GM12878 (cell line): ENCODE data around the gene TMEM18. TPM values are rescaled to one million over a fixed set of nuclear protein-coding genes. Genes with fewer than 3 reads are reported as not detected.

Experiments used
- ATAC-seq: fragments of 200-7000 bp; cut with Tn5 transposase; 3 replicates; pipeline ENCODE4 v1.9.1; 2020; ENCODE audit warnings: mild to moderate bottlenecking, moderate library complexity
- BruUV-seq: library from RNA; stranded (reverse); fragments of 400-500 nt; replicated peaks from 2 replicates; lab custom pipeline; 2021; lab: Mats Ljungman, UMichigan
- CTCF ChIA-PET: fragments of 300-600 bp; sonication (Branson Sonifier 250); formaldehyde crosslinking; extraction: SDS; loops from one replicate; lab custom pipeline; 2021; ENCODE audit warnings: inconsistent platforms; lab: Yijun Ruan, JAX
- POLR2A ChIA-PET: fragments of 350-600 bp; formaldehyde crosslinking; extraction: SDS; loops from one replicate; lab custom pipeline; 2021; ENCODE audit warnings: inconsistent platforms; lab: Charles Lee
- RAD21 ChIA-PET: fragments of 300-600 bp; sonication (Branson Sonifier 250); formaldehyde crosslinking; loops from one replicate; lab custom pipeline; 2023; ENCODE audit warnings: antibody characterized with exemption; ENCODE audit not compliant: unreplicated experiment; lab: Charles Lee
- SMC1A ChIA-PET: fragments of 300-600 bp; sonication (Branson Sonifier 250); formaldehyde crosslinking; loops from one replicate; lab custom pipeline; 2023; ENCODE audit not compliant: unreplicated experiment, uncharacterized antibody; lab: Charles Lee
- DNase-seq: peaks from one replicate; pipeline ENCODE4 v3.0.0-alpha.2; 2011; ENCODE audit warnings: low read depth, low spot score
- FAIRE-seq: peaks from 3 replicates; lab custom pipeline; 2011; peaks lifted over from hg19 to GRCh38; lab: Jason Lieb, UNC
- H2AFZ ChIP-seq: 2 replicates; pipeline ENCODE4 v1.6.0; 2011; ENCODE audit warnings: low read depth, low read length, control low read depth; ENCODE audit not compliant: control insufficient read depth
- H3K27ac ChIP-seq: 2 replicates; pipeline ENCODE4 v1.5.1; 2011; ENCODE audit warnings: control low read depth; ENCODE audit not compliant: control insufficient read depth, insufficient read depth
- H3K27me3 ChIP-seq, 2 experiments: replicated peaks in 1 of 2; 2 replicates each; pipeline versions ENCODE4 v1.6.0 to v1.6.1; 2011; ENCODE audit warnings: low read length in 1 of 2; ENCODE audit not compliant: control insufficient read depth in 2 of 2, insufficient read depth in 2 of 2
- H3K36me3 ChIP-seq, 2 experiments: 2 replicates each; pipeline ENCODE4 v1.5.1; 2011; ENCODE audit warnings: low read length in 1 of 2; ENCODE audit not compliant: control insufficient read depth in 2 of 2, insufficient read depth in 2 of 2
- H3K4me1 ChIP-seq: 2 replicates; pipeline ENCODE4 v1.6.1; 2011; ENCODE audit warnings: mild to moderate bottlenecking, low read length, moderate library complexity, mixed read lengths; ENCODE audit not compliant: control insufficient read depth, insufficient read depth
- H3K4me2 ChIP-seq: 2 replicates; pipeline ENCODE4 v1.6.0; 2011; ENCODE audit warnings: control low read depth; ENCODE audit not compliant: control insufficient read depth, insufficient read depth
- H3K4me3 ChIP-seq: fragments of 200-600 bp; sonication (generic); 2 replicates; pipeline ENCODE4 v1.5.1; 2016
- H3K79me2 ChIP-seq: 2 replicates; pipeline ENCODE4 v1.6.0; 2011; ENCODE audit warnings: low read length; ENCODE audit not compliant: control insufficient read depth, insufficient read depth
- H3K9ac ChIP-seq: 2 replicates; pipeline ENCODE4 v1.8.0; 2011; ENCODE audit warnings: low read length, control low read depth, mixed read lengths; ENCODE audit not compliant: control insufficient read depth, insufficient read depth
- H3K9me3 ChIP-seq: replicated peaks from 3 replicates; pipeline ENCODE4 v1.5.1; 2011; ENCODE audit warnings: mild to moderate bottlenecking, low read length; ENCODE audit not compliant: control insufficient read depth, insufficient read depth
- H4K20me1 ChIP-seq: 2 replicates; pipeline ENCODE4 v1.6.0; 2011; ENCODE audit not compliant: control insufficient read depth, insufficient read depth
- ASH2L ChIP-seq: fragments of 300-600, 200-600 bp; sonication (generic); IDR thresholded peaks from 2 replicates; pipeline ENCODE4 v1.6.1; 2017; ENCODE audit warnings: low read depth, mild to moderate bottlenecking, borderline replicate concordance
- ATF2 ChIP-seq: IDR thresholded peaks from 2 replicates; pipeline ENCODE4 v1.6.1; 2012; ENCODE audit warnings: low read length, inconsistent platforms
- BRCA1 ChIP-seq: IDR thresholded peaks from 2 replicates; pipeline ENCODE4 v1.6.1; 2011; ENCODE audit warnings: low read depth, low read length, improper control_type of control experiment
- IRF3 ChIP-seq: fragments of 450-650 bp; IDR thresholded peaks from 2 replicates; pipeline ENCODE4 v1.6.1; 2014; ENCODE audit warnings: mild to moderate bottlenecking
- IRF5 ChIP-seq: fragments of 450-650 bp; IDR thresholded peaks from 2 replicates; pipeline ENCODE4 v1.6.1; 2017; ENCODE audit warnings: borderline replicate concordance
- JUNB ChIP-seq: IDR thresholded peaks from 2 replicates; pipeline ENCODE4 v1.6.1; 2016; ENCODE audit warnings: antibody characterized with exemption, mild to moderate bottlenecking
- PKNOX1 ChIP-seq: fragments of 450-650 bp; IDR thresholded peaks from 2 replicates; pipeline ENCODE4 v1.6.1; 2016; ENCODE audit warnings: mild to moderate bottlenecking
- POLR2AphosphoS2 ChIP-seq: IDR thresholded peaks from 2 replicates; pipeline ENCODE4 v1.6.1; 2011; ENCODE audit warnings: low read depth, mild to moderate bottlenecking, low read length, improper control_type of control experiment, moderate library complexity
- RFX5 ChIP-seq: IDR thresholded peaks from 2 replicates; pipeline ENCODE4 v1.6.1; 2011; ENCODE audit warnings: low read depth, low read length, improper control_type of control experiment
- SMAD5 ChIP-seq: IDR thresholded peaks from 2 replicates; pipeline ENCODE4 v1.6.1; 2016; ENCODE audit warnings: antibody characterized with exemption, low read depth
- SREBF1 ChIP-seq: IDR thresholded peaks from 2 replicates; pipeline ENCODE4 v1.6.1; 2012; ENCODE audit warnings: mild to moderate bottlenecking, low read length
- WGBS: methylation state at CpG from one replicate; pipeline ENCODE4 v1.1.6; 2016; ENCODE audit warnings: low lambda C conversion rate; ENCODE audit not compliant: insufficient replicate concordance, insufficient coverage; ENCODE audit errors: missing lambda C conversion rate; 5-methylcytosine and 5-hydroxymethylcytosine counted together
- in situ Hi-C: fragments of 300-500 bp; cut with MboI; formaldehyde crosslinking; loops from 9 replicates; pipeline ENCODE4 v1.14.3; 2018; ENCODE audit warnings: mixed read lengths
- intact Hi-C: fragments of 100-400 bp; cut with micrococcal nuclease; formaldehyde crosslinking; loops from one replicate; pipeline ENCODE4 v1.14.2; 2022; ENCODE audit not compliant: unreplicated experiment
- polyA plus RNA-seq, 11 experiments: library from polyadenylated mRNA; depleted of rRNA in 4 of 11; unstranded in 6 of 11; stranded (reverse) in 5 of 11; fragments of >200 nt; fragmentation: Nextera tagmentation in 4 of 11; fragmentation: Illumina TruSeq in 1 of 11; extraction: Ambion mirVana in 4 of 11; extraction: Trizol in 1 of 11; gene quantifications; 1 replicate in 1 of 11; 2 replicates in 10 of 11; pipeline versions ENCODE4 v1.2.1 to v1.2.3, GENCODE V29; 2011 to 2016; ENCODE audit warnings: inconsistent platforms in 2 of 11, missing spikeins in 2 of 11, low read depth in 1 of 11
- total RNA-seq, 4 experiments: library from RNA; depleted of rRNA in 3 of 4; stranded (reverse); fragments of >200 nt in 3 of 4; fragmentation: Illumina TruSeq in 1 of 4; extraction: Trizol in 1 of 4; gene quantifications; 2 replicates each; pipeline versions ENCODE4 v1.2.1 to v1.2.3, GENCODE V29; 2013 to 2021

The TMEM18 gene
- total and polyA plus RNA-seq, 10 of the 15 experiments (the other 5 are each of a cell fraction or from before 2014, with no cell fraction given), result 11.2 to 56.3 (median 26.0) TPM

DNA sequence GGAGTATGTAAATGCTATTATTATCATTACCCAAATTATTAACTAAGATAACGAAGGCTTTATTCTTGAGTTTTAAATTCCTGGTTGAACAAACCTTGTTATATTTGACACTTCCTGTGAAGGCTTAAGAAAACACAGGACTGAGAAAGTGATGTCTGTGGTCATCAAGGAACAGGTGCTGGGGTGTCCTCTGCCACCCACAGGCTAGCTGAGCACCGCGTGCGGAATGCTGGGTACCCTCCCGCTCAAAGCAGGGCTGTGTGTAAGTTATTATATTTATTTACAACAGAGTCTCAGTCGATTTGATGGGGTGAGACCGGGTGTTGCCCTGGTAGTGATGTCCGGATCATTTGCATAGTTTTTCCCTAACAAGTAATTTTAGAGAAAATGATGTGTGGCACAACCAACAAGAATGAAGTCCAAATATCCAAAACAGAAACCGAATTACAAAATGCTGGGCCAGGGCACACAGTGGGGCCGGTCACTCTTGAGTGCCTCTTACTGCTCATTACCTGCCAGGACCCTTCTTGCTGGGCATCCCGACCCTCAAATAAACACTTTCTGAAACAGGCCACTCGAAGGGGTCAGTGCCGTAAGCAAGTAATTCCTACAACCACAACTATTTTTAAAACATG is 49.2 kb downstream of the TMEM18 start:
- Histone ChIP-seq H3K27ac (no peak overlapping the region), H3K4me2 (no peak overlapping the region), H3K79me2 (no peaks in the 10 kb centered on the region), H3K4me3 (no peak overlapping the region), H3K27me3 (no peaks in the 10 kb centered on the region), H2AFZ (no peak overlapping the region), H3K9ac (no peak overlapping the region), H3K36me3 (no peaks in the 10 kb centered on the region), H3K4me1 (no peaks in the 10 kb centered on the region), H3K9me3 (no peaks in the 10 kb centered on the region), H4K20me1 (no peaks in the 10 kb centered on the region)
- 38% methylated on average over 13 of the region's 13 CpGs for WGBS
- POLR2A ChIA-PET, result no interaction called here
- DNase-seq, result no peak
- in situ Hi-C loops (no loop called here), intact Hi-C loops (no loop called here)
- no peak for ATAC-seq
- SMC1A ChIA-PET, result no interaction called here
- FAIRE-seq, result no peak
- RAD21 ChIA-PET, result no interaction called here
- CTCF ChIA-PET, result no interaction called here
- TF ChIP-seq SMAD5, result no peak
- TF ChIP-seq JUNB, result no peak
- no peak for TF ChIP-seq IRF3
- no peak for TF ChIP-seq SREBF1
- TF ChIP-seq PKNOX1, result no peak
- no peak for TF ChIP-seq ASH2L
- TF ChIP-seq BRCA1, result no peak
- TF ChIP-seq RFX5, result no peak
- TF ChIP-seq ATF2, result no peak
- TF ChIP-seq POLR2AphosphoS2, result no peak
- TF ChIP-seq IRF5, result no peak
- no TSS peak for BruUV-seq
